GM12878 (cell line): Measurements from ENCODE around the gene NCKAP5. TPM values are rescaled to one million over a fixed set of nuclear protein-coding genes. Genes with fewer than 3 reads are reported as not detected.

Source experiments
- ATAC-seq: fragments of 200-7000 bp; cut with Tn5 transposase; 3 replicates; pipeline ENCODE4 v1.9.1; 2020; ENCODE audit warnings: mild to moderate bottlenecking, moderate library complexity
- BruUV-seq: library from RNA; stranded (reverse); fragments of 400-500 nt; replicated peaks from 2 replicates; lab custom pipeline; 2021; lab: Mats Ljungman, UMichigan
- CTCF ChIA-PET: fragments of 300-600 bp; sonication (Branson Sonifier 250); formaldehyde crosslinking; extraction: SDS; loops from one replicate; lab custom pipeline; 2021; ENCODE audit warnings: inconsistent platforms; lab: Yijun Ruan, JAX
- POLR2A ChIA-PET: fragments of 350-600 bp; formaldehyde crosslinking; extraction: SDS; loops from one replicate; lab custom pipeline; 2021; ENCODE audit warnings: inconsistent platforms; lab: Charles Lee
- RAD21 ChIA-PET: fragments of 300-600 bp; sonication (Branson Sonifier 250); formaldehyde crosslinking; loops from one replicate; lab custom pipeline; 2023; ENCODE audit warnings: antibody characterized with exemption; ENCODE audit not compliant: unreplicated experiment; lab: Charles Lee
- SMC1A ChIA-PET: fragments of 300-600 bp; sonication (Branson Sonifier 250); formaldehyde crosslinking; loops from one replicate; lab custom pipeline; 2023; ENCODE audit not compliant: unreplicated experiment, uncharacterized antibody; lab: Charles Lee
- DNase-seq: peaks from one replicate; pipeline ENCODE4 v3.0.0-alpha.2; 2011; ENCODE audit warnings: low read depth, low spot score
- FAIRE-seq: peaks from 3 replicates; lab custom pipeline; 2011; peaks lifted over from hg19 to GRCh38; lab: Jason Lieb, UNC
- H2AFZ ChIP-seq: 2 replicates; pipeline ENCODE4 v1.6.0; 2011; ENCODE audit warnings: low read depth, low read length, control low read depth; ENCODE audit not compliant: control insufficient read depth
- H3K27ac ChIP-seq: 2 replicates; pipeline ENCODE4 v1.5.1; 2011; ENCODE audit warnings: control low read depth; ENCODE audit not compliant: control insufficient read depth, insufficient read depth
- H3K27me3 ChIP-seq, 2 experiments: replicated peaks in 1 of 2; 2 replicates each; pipeline versions ENCODE4 v1.6.0 to v1.6.1; 2011; ENCODE audit warnings: low read length in 1 of 2; ENCODE audit not compliant: control insufficient read depth in 2 of 2, insufficient read depth in 2 of 2
- H3K36me3 ChIP-seq, 2 experiments: 2 replicates each; pipeline ENCODE4 v1.5.1; 2011; ENCODE audit warnings: low read length in 1 of 2; ENCODE audit not compliant: control insufficient read depth in 2 of 2, insufficient read depth in 2 of 2
- H3K4me1 ChIP-seq: 2 replicates; pipeline ENCODE4 v1.6.1; 2011; ENCODE audit warnings: mild to moderate bottlenecking, low read length, moderate library complexity, mixed read lengths; ENCODE audit not compliant: control insufficient read depth, insufficient read depth
- H3K4me2 ChIP-seq: 2 replicates; pipeline ENCODE4 v1.6.0; 2011; ENCODE audit warnings: control low read depth; ENCODE audit not compliant: control insufficient read depth, insufficient read depth
- H3K4me3 ChIP-seq: fragments of 200-600 bp; sonication (generic); 2 replicates; pipeline ENCODE4 v1.5.1; 2016
- H3K79me2 ChIP-seq: 2 replicates; pipeline ENCODE4 v1.6.0; 2011; ENCODE audit warnings: low read length; ENCODE audit not compliant: control insufficient read depth, insufficient read depth
- H3K9ac ChIP-seq: 2 replicates; pipeline ENCODE4 v1.8.0; 2011; ENCODE audit warnings: low read length, control low read depth, mixed read lengths; ENCODE audit not compliant: control insufficient read depth, insufficient read depth
- H3K9me3 ChIP-seq: replicated peaks from 3 replicates; pipeline ENCODE4 v1.5.1; 2011; ENCODE audit warnings: mild to moderate bottlenecking, low read length; ENCODE audit not compliant: control insufficient read depth, insufficient read depth
- H4K20me1 ChIP-seq: 2 replicates; pipeline ENCODE4 v1.6.0; 2011; ENCODE audit not compliant: control insufficient read depth, insufficient read depth
- IKZF1 ChIP-seq: fragments of 450-650 bp; conservative IDR thresholded peaks from 2 replicates; pipeline ENCODE4 v1.6.1; 2017; ENCODE audit warnings: antibody characterized with exemption, mild to moderate bottlenecking
- NR2C1 ChIP-seq: fragments of 450-650 bp; IDR thresholded peaks from 2 replicates; pipeline ENCODE4 v1.6.1; 2017; ENCODE audit warnings: antibody characterized with exemption, mild to moderate bottlenecking, moderate library complexity
- POLR2AphosphoS2 ChIP-seq: IDR thresholded peaks from 2 replicates; pipeline ENCODE4 v1.6.1; 2011; ENCODE audit warnings: low read depth, mild to moderate bottlenecking, low read length, improper control_type of control experiment, moderate library complexity
- SMAD5 ChIP-seq: IDR thresholded peaks from 2 replicates; pipeline ENCODE4 v1.6.1; 2016; ENCODE audit warnings: antibody characterized with exemption, low read depth
- SMARCA5 ChIP-seq: fragments of 450-650 bp; IDR thresholded peaks from 2 replicates; pipeline ENCODE4 v1.6.1; 2017; ENCODE audit warnings: mild to moderate bottlenecking
- ZNF274 ChIP-seq: IDR thresholded peaks from one replicate; pipeline ENCODE4 v1.8.0; 2011; ENCODE audit not compliant: insufficient read length, insufficient read depth
- WGBS: methylation state at CpG from one replicate; pipeline ENCODE4 v1.1.6; 2016; ENCODE audit warnings: low lambda C conversion rate; ENCODE audit not compliant: insufficient replicate concordance, insufficient coverage; ENCODE audit errors: missing lambda C conversion rate; 5-methylcytosine and 5-hydroxymethylcytosine counted together
- in situ Hi-C: fragments of 300-500 bp; cut with MboI; formaldehyde crosslinking; loops from 9 replicates; pipeline ENCODE4 v1.14.3; 2018; ENCODE audit warnings: mixed read lengths
- intact Hi-C: fragments of 100-400 bp; cut with micrococcal nuclease; formaldehyde crosslinking; loops from one replicate; pipeline ENCODE4 v1.14.2; 2022; ENCODE audit not compliant: unreplicated experiment
- polyA plus RNA-seq, 11 experiments: library from polyadenylated mRNA; depleted of rRNA in 4 of 11; unstranded in 6 of 11; stranded (reverse) in 5 of 11; fragments of >200 nt; fragmentation: Nextera tagmentation in 4 of 11; fragmentation: Illumina TruSeq in 1 of 11; extraction: Ambion mirVana in 4 of 11; extraction: Trizol in 1 of 11; gene quantifications; 1 replicate in 1 of 11; 2 replicates in 10 of 11; pipeline versions ENCODE4 v1.2.1 to v1.2.3, GENCODE V29; 2011 to 2016; ENCODE audit warnings: inconsistent platforms in 2 of 11, missing spikeins in 2 of 11, low read depth in 1 of 11
- total RNA-seq, 4 experiments: library from RNA; depleted of rRNA in 3 of 4; stranded (reverse); fragments of >200 nt in 3 of 4; fragmentation: Illumina TruSeq in 1 of 4; extraction: Trizol in 1 of 4; gene quantifications; 2 replicates each; pipeline versions ENCODE4 v1.2.1 to v1.2.3, GENCODE V29; 2013 to 2021
- TF ChIP-seq, protein P1 (sequence below): fragments of 450-650 bp; IDR thresholded peaks from 2 replicates; pipeline ENCODE4 v1.6.1; 2017; ENCODE audit warnings: low read depth, mild to moderate bottlenecking, moderate library complexity
- TF ChIP-seq, protein P2 (sequence below): fragments of 450-650 bp; IDR thresholded peaks from 2 replicates; pipeline ENCODE4 v1.6.1; 2018; ENCODE audit warnings: borderline replicate concordance, mild to moderate bottlenecking; ENCODE audit not compliant: partially characterized antibody

NCKAP5 gene
- total and polyA plus RNA-seq, 10 of the 15 experiments (the other 5 are each of a cell fraction or from before 2014, with no cell fraction given) = 0.06 to 0.44 (median 0.16) TPM

DNA sequence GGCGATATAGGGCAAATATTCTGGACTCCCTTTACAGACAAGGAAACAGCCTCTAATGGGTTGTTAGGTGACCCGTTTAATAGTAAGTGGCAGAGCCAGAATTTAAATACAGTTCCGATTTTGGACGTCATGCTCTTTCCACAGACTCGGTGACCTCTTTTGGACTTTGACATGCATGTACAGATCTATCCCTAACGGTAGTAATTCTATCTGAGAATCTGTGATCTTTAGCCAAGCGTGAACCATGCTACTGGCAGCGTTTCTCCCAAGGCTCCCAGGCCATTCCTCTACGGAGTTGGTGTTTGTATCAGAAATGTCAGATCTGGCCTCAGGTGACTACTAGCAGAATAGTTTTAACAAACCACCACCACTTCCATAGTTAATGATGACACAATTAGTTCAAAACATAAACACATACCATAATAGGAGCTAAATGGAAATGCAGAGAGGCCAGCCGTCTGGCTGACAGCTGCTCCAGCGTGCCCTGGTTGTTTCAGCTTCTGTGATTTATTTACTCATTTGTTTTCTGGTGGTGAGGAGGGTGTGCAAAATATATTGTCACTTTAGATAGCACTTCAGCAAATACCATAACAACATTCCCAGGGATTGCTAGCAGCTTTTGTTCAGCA lies 593.7 kb downstream of the NCKAP5 start:
- no peak overlapping the region for H3K9ac ChIP-seq
- no peaks in the 10 kb centered on the region for H3K4me1 ChIP-seq
- H4K20me1 ChIP-seq = no peaks in the 10 kb centered on the region
- FAIRE-seq (no peak), ATAC-seq (no peak), DNase-seq (no peak)
- H3K27me3 ChIP-seq = no peaks in the 10 kb centered on the region
- H3K36me3 ChIP-seq = no peaks in the 10 kb centered on the region
- ChIA-PET POLR2A (no interaction called here), SMC1A (interaction anchor here (0.6 to 17.3 kb wide), 8 partner anchors 10 to 172 kb away, joined by 3 to 211 read pairs (median 4); no protein-coding TSS in a partner anchor), RAD21 (interaction anchor here (1.0 to 1.7 kb wide), 2 partner anchors 23 to 37 kb away, joined by 3 to 4 read pairs; no protein-coding TSS in a partner anchor), CTCF (no interaction called here)
- in situ Hi-C loops = no loop called here
- no peak overlapping the region for H3K27ac ChIP-seq
- no peak overlapping the region for H3K4me3 ChIP-seq
- no peak overlapping the region for H2AFZ ChIP-seq
- BruUV-seq = no TSS peak
- no peaks in the 10 kb centered on the region for H3K9me3 ChIP-seq
- 36% methylated on average over 11 of the region's 11 CpGs for WGBS
- H3K79me2 ChIP-seq = no peaks in the 10 kb centered on the region
- H3K4me2 ChIP-seq = no peak overlapping the region
- intact Hi-C loops = no loop called here
- no peak for TF ChIP-seq POLR2AphosphoS2
- TF ChIP-seq, protein P1, sequence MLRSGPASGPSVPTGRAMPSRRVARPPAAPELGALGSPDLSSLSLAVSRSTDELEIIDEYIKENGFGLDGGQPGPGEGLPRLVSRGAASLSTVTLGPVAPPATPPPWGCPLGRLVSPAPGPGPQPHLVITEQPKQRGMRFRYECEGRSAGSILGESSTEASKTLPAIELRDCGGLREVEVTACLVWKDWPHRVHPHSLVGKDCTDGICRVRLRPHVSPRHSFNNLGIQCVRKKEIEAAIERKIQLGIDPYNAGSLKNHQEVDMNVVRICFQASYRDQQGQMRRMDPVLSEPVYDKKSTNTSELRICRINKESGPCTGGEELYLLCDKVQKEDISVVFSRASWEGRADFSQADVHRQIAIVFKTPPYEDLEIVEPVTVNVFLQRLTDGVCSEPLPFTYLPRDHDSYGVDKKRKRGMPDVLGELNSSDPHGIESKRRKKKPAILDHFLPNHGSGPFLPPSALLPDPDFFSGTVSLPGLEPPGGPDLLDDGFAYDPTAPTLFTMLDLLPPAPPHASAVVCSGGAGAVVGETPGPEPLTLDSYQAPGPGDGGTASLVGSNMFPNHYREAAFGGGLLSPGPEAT = no peak
- TF ChIP-seq IKZF1 = no peak
- no peak for TF ChIP-seq SMAD5
- TF ChIP-seq ZNF274 = no peak
- TF ChIP-seq NR2C1 = no peak
- no peak for TF ChIP-seq SMARCA5
- TF ChIP-seq, protein P2, sequence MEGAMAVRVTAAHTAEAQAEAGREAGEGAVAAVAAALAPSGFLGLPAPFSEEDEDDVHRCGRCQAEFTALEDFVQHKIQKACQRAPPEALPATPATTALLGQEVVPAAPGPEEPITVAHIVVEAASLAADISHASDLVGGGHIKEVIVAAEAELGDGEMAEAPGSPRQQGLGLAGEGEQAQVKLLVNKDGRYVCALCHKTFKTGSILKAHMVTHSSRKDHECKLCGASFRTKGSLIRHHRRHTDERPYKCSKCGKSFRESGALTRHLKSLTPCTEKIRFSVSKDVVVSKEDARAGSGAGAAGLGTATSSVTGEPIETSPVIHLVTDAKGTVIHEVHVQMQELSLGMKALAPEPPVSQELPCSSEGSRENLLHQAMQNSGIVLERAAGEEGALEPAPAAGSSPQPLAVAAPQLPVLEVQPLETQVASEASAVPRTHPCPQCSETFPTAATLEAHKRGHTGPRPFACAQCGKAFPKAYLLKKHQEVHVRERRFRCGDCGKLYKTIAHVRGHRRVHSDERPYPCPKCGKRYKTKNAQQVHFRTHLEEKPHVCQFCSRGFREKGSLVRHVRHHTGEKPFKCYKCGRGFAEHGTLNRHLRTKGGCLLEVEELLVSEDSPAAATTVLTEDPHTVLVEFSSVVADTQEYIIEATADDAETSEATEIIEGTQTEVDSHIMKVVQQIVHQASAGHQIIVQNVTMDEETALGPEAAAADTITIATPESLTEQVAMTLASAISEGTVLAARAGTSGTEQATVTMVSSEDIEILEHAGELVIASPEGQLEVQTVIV = no peak
